ENCODE measurements around the gene LBP.

GRCh38 chr20:38338849-38339520 is 7.3 kb upstream of the LBP start:
- TF ChIP-seq GATA2 (IDR thresholded peaks at IDR 0.05; ENCODE audit: low read depth, low read length): no peak
- no peak for TF ChIP-seq GATA3 (IDR thresholded peaks at IDR 0.05; ENCODE audit: low read depth, low read length)
